ENCODE data around the gene TSPAN15. TPM values are rescaled to one million over a fixed set of nuclear protein-coding genes. Genes with fewer than 3 reads are reported as not detected.

TSPAN15 gene
- total and polyA plus RNA-seq, 2 experiments from 2014 or later, result 6.6 to 10.1 TPM

- Mint-ChIP-seq H3K4me3 (no peak overlapping the region), H3K36me3 (ENCODE audit: low read depth) (no peaks in the 10 kb centered on the region; the same call in 2 of the 3 replicates), H3K9me3 (no peaks in the 10 kb centered on the region), H3K27ac (no peak overlapping the region), H3K4me1 (peaks cover 6% of the 10 kb centered on the region), H3K27me3 (ENCODE audit: insufficient read depth, low read depth, poor library complexity) (peaks cover 5% of the 10 kb centered on the region)
- no peak for DNase-seq (ENCODE audit: low spot score)
- Histone ChIP-seq H3K27me3 (ENCODE audit: insufficient read depth) (no peaks in the 10 kb centered on the region), H3K36me3 (ENCODE audit: insufficient read depth) (no peaks in the 10 kb centered on the region), H3K4me2 (no peak overlapping the region), H3F3A (replicated peaks; ENCODE audit: low read depth) (no peaks in the 10 kb centered on the region), H3K4me1 (ENCODE audit: insufficient read depth) (no peaks in the 10 kb centered on the region), H3K79me2 (replicated peaks; ENCODE audit: insufficient read depth) (no peaks in the 10 kb centered on the region), H3K4me3 (no peak overlapping the region), H4K20me1 (replicated peaks; ENCODE audit: insufficient read depth) (0 out of 2 replicates have a peak, but pooled peaks cover 3% of the 10 kb centered on the region), H3K27ac (ENCODE audit: low read depth) (no peak overlapping the region), H3K9me2 (ENCODE audit: insufficient read depth) (no peaks in the 10 kb centered on the region), H2AFZ (no peak overlapping the region)
- no peak for TF ChIP-seq REST (IDR thresholded peaks at IDR 0.05; ENCODE audit: unreplicated experiment)
- TF ChIP-seq EZH2phosphoT487 (IDR thresholded peaks at IDR 0.05; ENCODE audit: unreplicated experiment), result no peak
- no peak for TF ChIP-seq STAT1 (IDR thresholded peaks at IDR 0.05; ENCODE audit: unreplicated experiment)
- TF ChIP-seq EZH2 (IDR thresholded peaks at IDR 0.05; ENCODE audit: low read depth, unreplicated experiment), result no peak
- no peak for TF ChIP-seq CTCF (conservative IDR thresholded peaks at IDR 0.05; ENCODE audit: low read depth in 2 of 2)
- no peak for TF ChIP-seq ETS1 (IDR thresholded peaks at IDR 0.05)
- TF ChIP-seq CREB1 (CRISPR knock-in tag; IDR thresholded peaks at IDR 0.05; ENCODE audit: low read depth), result no peak
- no peak for TF ChIP-seq ZNF331 (CRISPR knock-in tag; IDR thresholded peaks at IDR 0.05; ENCODE audit: low read depth)
- no peak for TF ChIP-seq POLR2AphosphoS5 (IDR thresholded peaks at IDR 0.05; ENCODE audit: low read depth)
- no peak for TF ChIP-seq ZNF114 (CRISPR knock-in tag; IDR thresholded peaks at IDR 0.05)
- TF ChIP-seq NANOG (IDR thresholded peaks at IDR 0.05; ENCODE audit: borderline replicate concordance), result no peak
- TF ChIP-seq ZNF462 (CRISPR knock-in tag; IDR thresholded peaks at IDR 0.05), result no peak
- no peak for ATAC-seq
Observed at GRCh38 chr10:69459101-69459790, 8.0 kb downstream of the TSPAN15 start.

Data from GM23338 (cell line).